HEK293T (cell line): ENCODE results near the gene GRIA2.

Experiments used
- CTCF ChIA-PET: fragments of 350-600 bp; formaldehyde crosslinking; extraction: SDS; loops from one replicate; lab custom pipeline; 2021; ENCODE audit warnings: antibody characterized with exemption, inconsistent platforms; lab: Yijun Ruan, JAX
- POLR2A ChIA-PET: fragments of 350-600 bp; formaldehyde crosslinking; extraction: SDS; loops from one replicate; lab custom pipeline; 2020; ENCODE audit warnings: antibody characterized with exemption, inconsistent platforms; lab: Yijun Ruan, JAX
- DNase-seq: peaks from one replicate; pipeline ENCODE4 v3.0.0; 2012; ENCODE audit warnings: mixed read lengths; ENCODE audit errors: extremely low spot score
- ARNT ChIP-seq: fragments of 450-650 bp; IDR thresholded peaks from 2 replicates; pipeline ENCODE4 v1.6.1; 2017; ENCODE audit warnings: mild to moderate bottlenecking
- BHLHE40 ChIP-seq: fragments of 450-650 bp; IDR thresholded peaks from 2 replicates; pipeline ENCODE4 v1.6.1; 2016; ENCODE audit warnings: mild to moderate bottlenecking, moderate library complexity, borderline replicate concordance
- CTBP1 ChIP-seq: fragments of 450-650 bp; IDR thresholded peaks from 2 replicates; pipeline ENCODE4 v1.6.1; 2016; ENCODE audit warnings: borderline replicate concordance
- ELF4 ChIP-seq: fragments of 450-650 bp; IDR thresholded peaks from 2 replicates; pipeline ENCODE4 v1.6.1; 2017; ENCODE audit warnings: antibody characterized with exemption
- FOXA1 ChIP-seq: fragments of 450-650 bp; IDR thresholded peaks from 2 replicates; pipeline ENCODE4 v1.6.1; 2016; ENCODE audit warnings: mild to moderate bottlenecking
- FOXK2 ChIP-seq: fragments of 450-650 bp; IDR thresholded peaks from 2 replicates; pipeline ENCODE4 v1.6.1; 2016; ENCODE audit warnings: mild to moderate bottlenecking
- FOXM1 ChIP-seq: fragments of 450-650 bp; IDR thresholded peaks from 2 replicates; pipeline ENCODE4 v1.6.1; 2017; ENCODE audit warnings: mild to moderate bottlenecking, borderline replicate concordance
- HDGF ChIP-seq: fragments of 450-650 bp; IDR thresholded peaks from 2 replicates; pipeline ENCODE4 v1.6.1; 2017; ENCODE audit warnings: antibody characterized with exemption, borderline replicate concordance
- L3MBTL2 ChIP-seq: fragments of 450-650 bp; conservative IDR thresholded peaks from 2 replicates; pipeline ENCODE4 v1.6.1; 2016; ENCODE audit warnings: mild to moderate bottlenecking
- LEF1 ChIP-seq: fragments of 450-650 bp; IDR thresholded peaks from 2 replicates; pipeline ENCODE4 v1.6.1; 2017; ENCODE audit warnings: mild to moderate bottlenecking, borderline replicate concordance
- NFRKB ChIP-seq: fragments of 450-650 bp; IDR thresholded peaks from 2 replicates; pipeline ENCODE4 v1.6.1; 2016; ENCODE audit warnings: mild to moderate bottlenecking, moderate library complexity
- PKNOX1 ChIP-seq: fragments of 450-650 bp; IDR thresholded peaks from 2 replicates; pipeline ENCODE4 v1.6.1; 2016
- SP1 ChIP-seq: fragments of 450-650 bp; IDR thresholded peaks from 2 replicates; pipeline ENCODE4 v1.6.1; 2017
- SUZ12 ChIP-seq: fragments of 450-650 bp; IDR thresholded peaks from 2 replicates; pipeline ENCODE4 v1.6.1; 2016; ENCODE audit warnings: mild to moderate bottlenecking
- TARDBP ChIP-seq: fragments of 450-650 bp; IDR thresholded peaks from 2 replicates; pipeline ENCODE4 v1.6.1; 2016
- ZNF384 ChIP-seq: fragments of 450-650 bp; IDR thresholded peaks from 2 replicates; pipeline ENCODE4 v1.6.1; 2016

GRIA2 gene

GRCh38 chr4:157196046-157196445 is 24.5 kb upstream of the GRIA2 start:
- POLR2A ChIA-PET, result no interaction called here
- no peak for DNase-seq
- TF ChIP-seq ZNF384, result no peak
- TF ChIP-seq TARDBP, result no peak
- TF ChIP-seq LEF1, result no peak
- no peak for TF ChIP-seq HDGF
- no peak for TF ChIP-seq L3MBTL2
- TF ChIP-seq BHLHE40, result no peak
- TF ChIP-seq SP1, result no peak
- no peak for TF ChIP-seq PKNOX1
- no peak for TF ChIP-seq FOXM1
- TF ChIP-seq FOXA1, result no peak
- CTCF ChIA-PET, result no interaction called here

GRCh38 chr4:157204634-157205244 is 15.8 kb upstream of the GRIA2 start:
- TF ChIP-seq FOXK2 (no peak), SP1 (no peak), ZNF384 (no peak), FOXA1 (no peak), BHLHE40 (no peak), SUZ12 (no peak), FOXM1 (no peak), NFRKB (no peak), LEF1 (no peak), CTBP1 (no peak), HDGF (no peak), PKNOX1 (no peak), ELF4 (no peak), TARDBP (no peak), L3MBTL2 (no peak), ARNT (no peak)
- ChIA-PET CTCF (interaction anchor here (0.9 to 1.2 kb wide), 2 partner anchors 14 to 730 kb away, joined by 3 to 4 read pairs; no protein-coding TSS in a partner anchor), POLR2A (interaction anchor here (0.6 kb wide), 1 partner anchor 124 kb away, joined by 3 read pairs; no protein-coding TSS in a partner anchor)
- DNase-seq, result peak; percentile 62

- CTCF ChIA-PET, result interaction anchor here (1.2 kb wide), 1 partner anchor 13 kb away, joined by 4 read pairs; no protein-coding TSS in a partner anchor
- POLR2A ChIA-PET, result no interaction called here
- DNase-seq, result no peak
- TF ChIP-seq PKNOX1, result no peak
- no peak for TF ChIP-seq ZNF384
- TF ChIP-seq TARDBP, result no peak
- TF ChIP-seq LEF1, result no peak
- no peak for TF ChIP-seq HDGF
- no peak for TF ChIP-seq BHLHE40
These were observed 2.8 kb upstream of the GRIA2 start for GRCh38 chr4:157217708-157218107.

GRCh38 chr4:157219711-157220370 is 687 bp upstream of the GRIA2 start:
- no peak for DNase-seq
- TF ChIP-seq CTBP1 (no peak), TARDBP (no peak), HDGF (no peak), SP1 (no peak), L3MBTL2 (no peak), FOXA1 (no peak), PKNOX1 (no peak), ZNF384 (no peak), ELF4 (no peak), BHLHE40 (no peak), SUZ12 (no peak), ARNT (no peak)
- CTCF ChIA-PET, result interaction anchor here (0.6 kb wide), 2 partner anchors 952 to 1266 kb away, joined by 3 read pairs; partner anchors contain the start of gene CTSO
- POLR2A ChIA-PET, result no interaction called here

GRCh38 chr4:157221426-157221894 is 932 bp downstream of the GRIA2 start:
- no peak for TF ChIP-seq PKNOX1
- TF ChIP-seq FOXA1, result no peak
- TF ChIP-seq ZNF384, result no peak
- no peak for TF ChIP-seq SP1
- no peak for TF ChIP-seq NFRKB
- TF ChIP-seq L3MBTL2, result no peak
- TF ChIP-seq TARDBP, result no peak
- no peak for TF ChIP-seq SUZ12
- no peak for TF ChIP-seq BHLHE40
- TF ChIP-seq ARNT, result no peak
- TF ChIP-seq ELF4, result no peak
- TF ChIP-seq HDGF, result no peak
- TF ChIP-seq FOXK2, result no peak
- TF ChIP-seq FOXM1, result no peak
- TF ChIP-seq CTBP1, result no peak
- TF ChIP-seq LEF1, result no peak
- no peak for DNase-seq
- ChIA-PET POLR2A (no interaction called here), CTCF (interaction anchor here (0.5 kb wide), 1 partner anchor 209 kb away, joined by 3 read pairs; no protein-coding TSS in a partner anchor)
